DOHH2 (cell line): ENCODE data around the gene OR11A1.

ENCODE experiments used
- H3F3A ChIP-seq: fragments of 200-600 bp; sonication (generic), shearing (Covaris generic); 2 replicates; pipeline ENCODE4 v1.6.0; 2016; ENCODE audit warnings: antibody characterized with exemption, mild to moderate bottlenecking; ENCODE audit not compliant: control insufficient read depth, insufficient read depth
- H3K27ac ChIP-seq: fragments of 200-600 bp; sonication (generic); 2 replicates; pipeline ENCODE4 v1.5.1; 2014; ENCODE audit warnings: low read depth, mild to moderate bottlenecking, low read length, moderate library complexity
- H3K27me3 ChIP-seq: fragments of 200-600 bp; sonication (generic); 2 replicates; pipeline ENCODE4 v1.6.1; 2014; ENCODE audit warnings: mild to moderate bottlenecking, low read length, mixed read lengths; ENCODE audit not compliant: control insufficient read depth
- H3K36me3 ChIP-seq: fragments of 200-600 bp; sonication (generic); 2 replicates; pipeline ENCODE4 v1.6.1; 2014; ENCODE audit warnings: mild to moderate bottlenecking, low read length, moderate library complexity, mixed read lengths; ENCODE audit not compliant: control insufficient read depth
- H3K4me1 ChIP-seq: fragments of 200-600 bp; sonication (generic); 2 replicates; pipeline ENCODE4 v1.6.1; 2014; ENCODE audit warnings: mild to moderate bottlenecking, low read length, mixed read lengths; ENCODE audit not compliant: control insufficient read depth
- H3K4me2 ChIP-seq: fragments of 200-600 bp; sonication (generic); 2 replicates; pipeline ENCODE4 v1.6.0; 2014; ENCODE audit warnings: mild to moderate bottlenecking, low read length, moderate library complexity
- H3K4me3 ChIP-seq: fragments of 200-600 bp; sonication (generic); 2 replicates; pipeline ENCODE4 v1.5.1; 2014; ENCODE audit warnings: mild to moderate bottlenecking, low read length, mixed read lengths
- H3K79me2 ChIP-seq: fragments of 200-600 bp; sonication (generic); 2 replicates; pipeline ENCODE4 v1.6.1; 2014; ENCODE audit warnings: mild to moderate bottlenecking, low read length, mixed read lengths; ENCODE audit not compliant: control insufficient read depth
- H3K9me2 ChIP-seq: fragments of 200-600 bp; sonication (generic); replicated peaks from 2 replicates; pipeline ENCODE4 v1.6.1; 2014; ENCODE audit warnings: mild to moderate bottlenecking, low read length, mixed read lengths; ENCODE audit not compliant: control insufficient read depth
- H3K9me3 ChIP-seq: fragments of 200-600 bp; sonication (generic); 2 replicates; pipeline ENCODE4 v1.6.1; 2014; ENCODE audit warnings: antibody characterized with exemption, low read length, mixed read lengths; ENCODE audit not compliant: control insufficient read depth, insufficient read depth
- H4K20me1 ChIP-seq: fragments of 200-600 bp; sonication (generic); 2 replicates; pipeline ENCODE4 v1.6.0; 2014; ENCODE audit warnings: low read depth, mild to moderate bottlenecking, antibody characterized with exemption, low read length, moderate library complexity; ENCODE audit not compliant: control insufficient read depth, insufficient read depth
- EZH2phosphoT487 ChIP-seq: fragments of 200-600 bp; sonication (generic); IDR thresholded peaks from 2 replicates; pipeline ENCODE4 v1.6.1; 2017; ENCODE audit warnings: borderline replicate concordance, mild to moderate bottlenecking, antibody characterized with exemption, low read length, moderate library complexity, mixed read lengths
- TF ChIP-seq, protein P1 (sequence below): fragments of 200-600 bp; sonication (generic); IDR thresholded peaks from one replicate; pipeline ENCODE4 v1.5.1; 2014; ENCODE audit warnings: antibody characterized with exemption, mild to moderate bottlenecking, low read depth, low read length; ENCODE audit not compliant: poor library complexity, severe bottlenecking

OR11A1 gene

DNA sequence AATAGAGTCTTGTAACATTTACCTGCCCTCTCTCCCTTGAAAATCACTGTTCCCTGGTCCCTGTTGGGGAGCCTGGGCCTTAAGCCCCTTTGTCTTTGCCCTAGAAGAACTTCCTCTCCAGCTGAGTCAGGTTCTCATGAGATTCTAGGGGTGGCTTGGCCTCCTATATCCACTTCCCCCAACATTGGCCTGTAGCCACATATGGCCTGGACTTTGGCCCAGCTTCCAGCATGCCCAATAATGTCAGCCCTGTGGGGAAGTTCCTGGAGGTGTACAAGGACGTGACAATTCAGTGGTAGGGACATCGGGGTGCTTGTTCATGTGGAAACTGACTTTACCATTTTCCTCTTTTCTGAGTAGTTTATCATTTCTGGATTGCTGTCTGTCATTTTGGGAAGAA, 48.1 kb upstream of the OR11A1 start:
- Histone ChIP-seq H3K4me3 (no peak overlapping the region), H3K4me1 (no peaks in the 10 kb centered on the region), H3K4me2 (no peak overlapping the region), H3F3A (no peaks in the 10 kb centered on the region), H3K9me3 (no peaks in the 10 kb centered on the region), H3K9me2 (no peaks in the 10 kb centered on the region), H3K36me3 (no peaks in the 10 kb centered on the region), H3K79me2 (no peaks in the 10 kb centered on the region), H3K27ac (no peak overlapping the region), H3K27me3 (no peaks in the 10 kb centered on the region), H4K20me1 (no peaks in the 10 kb centered on the region)
- no peak for TF ChIP-seq EZH2phosphoT487
- TF ChIP-seq, protein P1, sequence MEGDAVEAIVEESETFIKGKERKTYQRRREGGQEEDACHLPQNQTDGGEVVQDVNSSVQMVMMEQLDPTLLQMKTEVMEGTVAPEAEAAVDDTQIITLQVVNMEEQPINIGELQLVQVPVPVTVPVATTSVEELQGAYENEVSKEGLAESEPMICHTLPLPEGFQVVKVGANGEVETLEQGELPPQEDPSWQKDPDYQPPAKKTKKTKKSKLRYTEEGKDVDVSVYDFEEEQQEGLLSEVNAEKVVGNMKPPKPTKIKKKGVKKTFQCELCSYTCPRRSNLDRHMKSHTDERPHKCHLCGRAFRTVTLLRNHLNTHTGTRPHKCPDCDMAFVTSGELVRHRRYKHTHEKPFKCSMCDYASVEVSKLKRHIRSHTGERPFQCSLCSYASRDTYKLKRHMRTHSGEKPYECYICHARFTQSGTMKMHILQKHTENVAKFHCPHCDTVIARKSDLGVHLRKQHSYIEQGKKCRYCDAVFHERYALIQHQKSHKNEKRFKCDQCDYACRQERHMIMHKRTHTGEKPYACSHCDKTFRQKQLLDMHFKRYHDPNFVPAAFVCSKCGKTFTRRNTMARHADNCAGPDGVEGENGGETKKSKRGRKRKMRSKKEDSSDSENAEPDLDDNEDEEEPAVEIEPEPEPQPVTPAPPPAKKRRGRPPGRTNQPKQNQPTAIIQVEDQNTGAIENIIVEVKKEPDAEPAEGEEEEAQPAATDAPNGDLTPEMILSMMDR, result no peak

DNA sequence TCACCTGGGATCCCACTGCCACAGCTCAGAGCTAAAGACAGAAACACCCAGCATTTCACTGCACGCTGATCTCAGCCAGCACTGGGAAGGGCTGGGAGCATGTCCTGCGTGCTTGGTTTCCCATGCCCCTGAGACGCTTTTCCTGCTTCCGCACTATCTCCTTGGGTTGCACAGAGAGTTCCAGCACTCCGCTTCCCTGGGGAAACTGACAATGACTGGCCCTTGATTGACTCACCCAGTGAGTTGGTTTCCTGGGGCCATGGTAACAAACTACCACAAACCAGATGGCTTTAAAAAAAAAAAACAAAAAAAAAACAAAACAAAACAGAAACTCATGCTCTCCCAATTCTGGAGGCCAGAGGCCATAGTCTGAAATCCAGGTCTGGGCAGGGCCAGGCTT, 45.7 kb upstream of the OR11A1 start:
- no peaks in the 10 kb centered on the region for H4K20me1 ChIP-seq
- no peaks in the 10 kb centered on the region for H3K27me3 ChIP-seq
- no peak overlapping the region for H3K27ac ChIP-seq
- H3K4me1 ChIP-seq, result no peaks in the 10 kb centered on the region
- H3K9me2 ChIP-seq, result no peaks in the 10 kb centered on the region
- no peak overlapping the region for H3K4me3 ChIP-seq
- H3K4me2 ChIP-seq, result no peak overlapping the region
- H3K79me2 ChIP-seq, result no peaks in the 10 kb centered on the region
- no peaks in the 10 kb centered on the region for H3F3A ChIP-seq
- no peaks in the 10 kb centered on the region for H3K9me3 ChIP-seq
- no peaks in the 10 kb centered on the region for H3K36me3 ChIP-seq
- TF ChIP-seq EZH2phosphoT487, result no peak
- TF ChIP-seq, protein P1, result no peak

DNA sequence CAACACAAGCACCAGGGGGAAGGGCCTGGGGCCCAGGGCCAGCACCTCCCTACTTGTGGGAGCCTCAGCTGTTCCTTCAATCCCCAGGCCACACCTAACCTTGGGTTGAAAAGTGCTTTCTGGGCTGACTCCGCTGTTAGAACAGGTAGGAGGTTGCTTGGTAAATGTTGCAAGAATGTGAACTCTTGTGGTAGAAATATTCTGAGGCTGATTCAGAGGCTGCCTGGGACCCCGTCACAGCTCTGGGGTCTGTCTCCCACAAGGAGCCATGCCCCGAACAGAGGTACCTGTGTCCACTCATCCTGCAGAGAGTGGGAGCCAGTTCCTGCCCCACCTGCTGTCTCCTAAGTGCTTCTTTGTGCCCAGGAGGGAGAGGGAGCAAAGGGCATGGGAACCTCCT, 45.3 kb upstream of the OR11A1 start:
- Histone ChIP-seq H3K4me1 (no peaks in the 10 kb centered on the region), H3K79me2 (no peaks in the 10 kb centered on the region), H3K4me2 (no peak overlapping the region), H3K9me2 (no peaks in the 10 kb centered on the region), H3K27me3 (no peaks in the 10 kb centered on the region), H3K36me3 (no peaks in the 10 kb centered on the region), H3K9me3 (no peaks in the 10 kb centered on the region), H3K27ac (no peak overlapping the region), H3F3A (no peaks in the 10 kb centered on the region), H3K4me3 (no peak overlapping the region), H4K20me1 (no peaks in the 10 kb centered on the region)
- TF ChIP-seq, protein P1, result no peak
- no peak for TF ChIP-seq EZH2phosphoT487

DNA sequence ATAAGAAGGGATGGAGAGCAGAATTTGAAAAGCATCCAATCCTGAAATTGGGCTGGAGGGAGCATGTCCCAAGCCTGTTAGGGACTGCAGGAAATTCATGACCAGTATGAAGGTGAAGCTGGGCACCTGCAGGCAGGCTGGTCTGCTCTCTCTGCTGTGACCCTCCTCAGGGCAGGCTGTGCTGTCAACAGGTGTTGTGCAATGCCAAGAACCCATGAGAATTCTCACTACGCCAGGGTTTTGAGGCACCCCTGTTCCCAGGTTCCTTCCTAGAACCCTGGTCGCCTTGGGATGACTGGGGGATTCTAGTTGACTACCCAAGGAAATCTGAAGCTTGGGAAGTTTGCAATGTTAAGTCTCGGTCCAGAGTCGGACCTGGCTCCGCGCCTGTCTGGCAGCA, 44.2 kb upstream of the OR11A1 start:
- no peaks in the 10 kb centered on the region for H3K4me1 ChIP-seq
- H3K27me3 ChIP-seq, result no peaks in the 10 kb centered on the region
- H3K4me3 ChIP-seq, result no peak overlapping the region
- H3K9me3 ChIP-seq, result no peaks in the 10 kb centered on the region
- TF ChIP-seq EZH2phosphoT487, result no peak
- TF ChIP-seq, protein P1, result no peak
- H3K4me2 ChIP-seq, result no peak overlapping the region
- H4K20me1 ChIP-seq, result no peaks in the 10 kb centered on the region
- no peaks in the 10 kb centered on the region for H3F3A ChIP-seq
- no peak overlapping the region for H3K27ac ChIP-seq
- no peaks in the 10 kb centered on the region for H3K36me3 ChIP-seq
- no peaks in the 10 kb centered on the region for H3K9me2 ChIP-seq
- H3K79me2 ChIP-seq, result no peaks in the 10 kb centered on the region
